Suprapubic skin (tissue), 3 donors: ENCODE data around the gene ACAD11.

Experiments used
- EP300 ChIP-seq: sonication (generic); formaldehyde crosslinking; IDR thresholded peaks from one replicate; pipeline ENCODE4 v1.6.1; 2017; ENCODE audit warnings: antibody characterized with exemption
- POLR2A ChIP-seq, 2 donors: fragments of 450-650 bp; IDR thresholded peaks; one replicate each; pipeline ENCODE4 v1.6.1; 2017; ENCODE audit warnings: antibody characterized with exemption in 2 of 2, mild to moderate bottlenecking in 2 of 2, moderate library complexity in 2 of 2
- TF ChIP-seq, protein P1 (sequence below), 2 donors: fragments of 200-600 bp in 1 of 2; fragments of 450-650 bp in 1 of 2; sonication (generic) in 1 of 2; IDR thresholded peaks; one replicate each; pipeline ENCODE4 v1.5.1; 2016 to 2019; ENCODE audit warnings: antibody characterized with exemption in 2 of 2, mild to moderate bottlenecking in 1 of 2, moderate library complexity in 1 of 2

DNA sequence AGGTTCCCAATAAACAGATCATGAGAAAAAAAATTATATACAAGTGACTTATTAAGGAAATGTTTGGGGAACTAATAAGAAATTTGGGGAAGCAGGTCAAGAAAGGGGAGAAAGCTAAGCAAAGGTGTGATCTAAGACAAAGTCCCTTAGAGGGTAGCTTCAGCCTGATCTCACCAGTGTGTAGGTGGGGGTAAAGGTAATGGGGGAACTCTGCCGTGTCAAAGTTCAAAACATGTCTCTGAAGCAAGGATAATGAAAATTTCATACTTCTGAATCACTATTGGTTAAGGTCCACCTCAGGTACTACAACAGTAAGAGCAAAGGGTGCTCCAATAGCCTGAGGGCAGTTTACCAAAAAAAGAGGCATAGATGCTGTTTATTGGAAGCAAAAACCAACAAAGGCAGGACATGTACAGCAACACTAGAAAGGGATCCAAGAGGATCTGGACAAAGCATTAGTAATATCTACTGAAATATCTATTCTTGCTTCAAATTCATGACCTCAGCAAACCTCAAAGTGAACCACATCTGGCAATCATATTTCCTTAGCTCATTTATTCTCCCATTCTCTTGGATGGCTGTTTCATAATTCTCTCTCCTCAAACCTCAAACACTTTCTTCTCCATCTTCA, 6.9 kb downstream of the ACAD11 start:
- TF ChIP-seq, protein P1, sequence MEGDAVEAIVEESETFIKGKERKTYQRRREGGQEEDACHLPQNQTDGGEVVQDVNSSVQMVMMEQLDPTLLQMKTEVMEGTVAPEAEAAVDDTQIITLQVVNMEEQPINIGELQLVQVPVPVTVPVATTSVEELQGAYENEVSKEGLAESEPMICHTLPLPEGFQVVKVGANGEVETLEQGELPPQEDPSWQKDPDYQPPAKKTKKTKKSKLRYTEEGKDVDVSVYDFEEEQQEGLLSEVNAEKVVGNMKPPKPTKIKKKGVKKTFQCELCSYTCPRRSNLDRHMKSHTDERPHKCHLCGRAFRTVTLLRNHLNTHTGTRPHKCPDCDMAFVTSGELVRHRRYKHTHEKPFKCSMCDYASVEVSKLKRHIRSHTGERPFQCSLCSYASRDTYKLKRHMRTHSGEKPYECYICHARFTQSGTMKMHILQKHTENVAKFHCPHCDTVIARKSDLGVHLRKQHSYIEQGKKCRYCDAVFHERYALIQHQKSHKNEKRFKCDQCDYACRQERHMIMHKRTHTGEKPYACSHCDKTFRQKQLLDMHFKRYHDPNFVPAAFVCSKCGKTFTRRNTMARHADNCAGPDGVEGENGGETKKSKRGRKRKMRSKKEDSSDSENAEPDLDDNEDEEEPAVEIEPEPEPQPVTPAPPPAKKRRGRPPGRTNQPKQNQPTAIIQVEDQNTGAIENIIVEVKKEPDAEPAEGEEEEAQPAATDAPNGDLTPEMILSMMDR (IDR thresholded peaks at IDR 0.05) = no peak
- TF ChIP-seq EP300 = no peak
- no peak for TF ChIP-seq POLR2A (IDR thresholded peaks at IDR 0.05)
